ENCODE data around the gene ROR2.

Gene ROR2

GRCh38 chr9:91946196-91946595 is 3.8 kb downstream of the ROR2 start:
- TF ChIP-seq EZH2 (IDR thresholded peaks at IDR 0.05; ENCODE audit: borderline replicate concordance, low read depth, low read length, severe bottlenecking) (no peak), CTCF (IDR thresholded peaks at IDR 0.05; ENCODE audit: borderline replicate concordance, extremely low read depth, low read length, poor library complexity, severe bottlenecking) (no peak)
- H4K20me1 ChIP-seq (ENCODE audit: insufficient read depth, low read length): no peaks in the 10 kb centered on the region
- ATAC-seq (ENCODE audit: insufficient read depth, low read depth): no peak
- H3K9me3 ChIP-seq (ENCODE audit: insufficient read depth, low read length, severe bottlenecking): no peaks in the 10 kb centered on the region
- no peaks in the 10 kb centered on the region for H3K36me3 ChIP-seq (ENCODE audit: insufficient read depth, low read length)
- H3K9ac ChIP-seq (ENCODE audit: low read depth, low read length): no peak overlapping the region
- H3K27ac ChIP-seq (ENCODE audit: low read length): no peak overlapping the region
- H3K4me2 ChIP-seq (ENCODE audit: insufficient read depth, low read length): no peak overlapping the region
- DNase-seq: no peak
- H3K79me2 ChIP-seq (ENCODE audit: insufficient read depth, low read length): no peaks in the 10 kb centered on the region
- no peaks in the 10 kb centered on the region for H3K4me1 ChIP-seq (ENCODE audit: insufficient read depth, low read length)
- no peak overlapping the region for H2AFZ ChIP-seq (ENCODE audit: low read depth, low read length)
- H3K27me3 ChIP-seq (ENCODE audit: insufficient read depth, low read length, poor library complexity): no peaks in the 10 kb centered on the region
- H3K4me3 ChIP-seq (ENCODE audit: low read depth in 1 of 2, low read length in 2 of 2): no peak overlapping the region

- no peaks in the 10 kb centered on the region for H3K9me3 ChIP-seq (ENCODE audit: insufficient read depth, low read length, severe bottlenecking)
- no peaks in the 10 kb centered on the region for H3K79me2 ChIP-seq (ENCODE audit: insufficient read depth, low read length)
- TF ChIP-seq CTCF (IDR thresholded peaks at IDR 0.05; ENCODE audit: borderline replicate concordance, extremely low read depth, low read length, poor library complexity, severe bottlenecking): no peak
- TF ChIP-seq EZH2 (IDR thresholded peaks at IDR 0.05; ENCODE audit: borderline replicate concordance, low read depth, low read length, severe bottlenecking): no peak
- H3K36me3 ChIP-seq (ENCODE audit: insufficient read depth, low read length): no peaks in the 10 kb centered on the region
- no peak overlapping the region for H3K27ac ChIP-seq (ENCODE audit: low read length)
- H3K27me3 ChIP-seq (ENCODE audit: insufficient read depth, low read length, poor library complexity): no peaks in the 10 kb centered on the region
- H3K4me1 ChIP-seq (ENCODE audit: insufficient read depth, low read length): no peaks in the 10 kb centered on the region
- H3K9ac ChIP-seq (ENCODE audit: low read depth, low read length): no peak overlapping the region
- no peak overlapping the region for H3K4me3 ChIP-seq (ENCODE audit: low read depth in 1 of 2, low read length in 2 of 2)
- DNase-seq (no peak), ATAC-seq (ENCODE audit: insufficient read depth, low read depth) (no peak)
- H2AFZ ChIP-seq (ENCODE audit: low read depth, low read length): no peak overlapping the region
- no peak overlapping the region for H3K4me2 ChIP-seq (ENCODE audit: insufficient read depth, low read length)
- H4K20me1 ChIP-seq (ENCODE audit: insufficient read depth, low read length): no peaks in the 10 kb centered on the region
Measured at GRCh38 chr9:91945277-91946085, 4.5 kb downstream of the ROR2 start.

- Histone ChIP-seq H3K4me1 (ENCODE audit: insufficient read depth, low read length) (no peaks in the 10 kb centered on the region), H3K36me3 (ENCODE audit: insufficient read depth, low read length) (no peaks in the 10 kb centered on the region), H3K27me3 (ENCODE audit: insufficient read depth, low read length, poor library complexity) (no peaks in the 10 kb centered on the region), H3K79me2 (ENCODE audit: insufficient read depth, low read length) (no peaks in the 10 kb centered on the region), H3K9ac (ENCODE audit: low read depth, low read length) (no peak overlapping the region), H3K27ac (ENCODE audit: low read length) (no peak overlapping the region), H2AFZ (ENCODE audit: low read depth, low read length) (no peak overlapping the region), H4K20me1 (ENCODE audit: insufficient read depth, low read length) (no peaks in the 10 kb centered on the region), H3K4me2 (ENCODE audit: insufficient read depth, low read length) (no peak overlapping the region), H3K9me3 (ENCODE audit: insufficient read depth, low read length, severe bottlenecking) (no peaks in the 10 kb centered on the region), H3K4me3 (ENCODE audit: low read depth in 1 of 2, low read length in 2 of 2) (no peak overlapping the region)
- ATAC-seq (ENCODE audit: insufficient read depth, low read depth) (no peak), DNase-seq (no peak)
- TF ChIP-seq EZH2 (IDR thresholded peaks at IDR 0.05; ENCODE audit: borderline replicate concordance, low read depth, low read length, severe bottlenecking) (no peak), CTCF (IDR thresholded peaks at IDR 0.05; ENCODE audit: borderline replicate concordance, extremely low read depth, low read length, poor library complexity, severe bottlenecking) (no peak)
Measured at GRCh38 chr9:91944711-91945110, 5.3 kb downstream of the ROR2 start.
